NCI-H1930 (cell line): Measurements from ENCODE around the gene IFNGR1.
"Not testable (repeated sequence)": the region's sequence is repeated elsewhere in the genome, so short reads cannot be mapped to it uniquely, and the experiment has no call there.

Source experiments
- DNase-seq, 2 experiments: peaks; one replicate each; lab custom pipeline; 2025; lab: John Stamatoyannopoulos, UW

The IFNGR1 gene

GRCh38 chr6:137210903-137211302 is 8.3 kb downstream of the IFNGR1 start:
- DNase-seq, result no peak

DNA sequence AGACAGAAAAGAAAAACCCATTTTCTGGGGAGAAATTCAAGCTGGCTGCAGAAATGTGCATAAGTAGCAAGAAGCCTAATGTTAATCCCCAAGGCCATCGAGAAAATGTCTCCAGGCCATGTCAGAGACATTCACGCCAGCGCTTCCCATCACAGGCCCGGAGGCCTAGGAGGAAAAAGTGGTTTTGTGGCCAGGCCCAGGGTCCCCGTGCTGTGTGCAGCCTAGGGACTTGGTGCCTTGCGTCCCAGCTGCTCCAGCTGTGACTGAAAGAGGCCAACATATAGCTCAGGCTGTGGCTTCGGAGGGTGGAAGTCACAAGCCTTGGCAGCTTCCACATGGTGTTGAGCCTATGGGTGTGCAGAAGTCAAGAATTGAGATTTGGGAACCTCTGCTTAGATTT is 10.9 kb downstream of the IFNGR1 start:
- DNase-seq, result no peak

GRCh38 chr6:137207457-137207856 is 11.7 kb downstream of the IFNGR1 start:
- not testable (repeated sequence) for DNase-seq

- no peak for DNase-seq
Observed at GRCh38 chr6:137206577-137206976, 12.6 kb downstream of the IFNGR1 start.

DNA sequence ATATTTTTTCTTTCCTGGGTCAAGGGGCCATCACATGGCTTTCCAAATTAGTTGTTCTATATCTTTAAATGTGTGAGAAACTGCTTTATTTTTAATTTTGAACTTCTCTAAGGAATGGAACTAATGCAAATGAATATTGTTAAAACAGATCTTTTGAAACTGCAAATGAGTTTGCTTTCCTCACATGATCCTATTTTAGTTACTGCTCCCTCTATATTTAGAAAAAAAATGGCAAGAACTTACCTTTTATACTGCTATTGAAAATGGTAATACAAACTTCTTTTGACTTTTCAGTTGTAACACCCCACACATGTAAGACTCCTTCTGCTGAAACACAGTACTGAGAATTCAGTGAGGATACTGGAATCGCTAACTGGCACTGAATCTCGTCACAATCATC is 15.9 kb downstream of the IFNGR1 start:
- no peak for DNase-seq

GRCh38 chr6:137202078-137202477 is 17.1 kb downstream of the IFNGR1 start:
- no peak for DNase-seq

- no peak for DNase-seq
Observed at GRCh38 chr6:137201006-137201405, 18.2 kb downstream of the IFNGR1 start.

DNA sequence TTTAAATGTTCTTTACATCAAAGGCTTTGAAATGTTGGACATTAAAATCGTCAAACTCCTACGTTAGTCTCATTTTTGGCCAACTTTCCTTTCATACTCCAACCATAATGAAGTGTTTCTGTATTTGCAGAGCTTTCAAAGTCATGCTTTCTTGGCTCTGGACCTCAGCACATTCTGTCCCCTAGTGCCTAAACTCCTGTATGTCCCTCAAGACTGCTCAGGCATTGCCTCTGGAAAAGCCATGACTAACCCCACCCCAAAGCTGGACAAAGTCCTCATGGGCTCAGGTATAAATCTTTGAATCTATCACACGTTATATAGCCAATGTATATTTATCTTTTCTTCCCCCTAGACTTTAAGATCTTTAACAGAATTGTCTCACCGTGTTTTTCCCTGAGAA is 18.9 kb downstream of the IFNGR1 start:
- DNase-seq, result no peak

DNA sequence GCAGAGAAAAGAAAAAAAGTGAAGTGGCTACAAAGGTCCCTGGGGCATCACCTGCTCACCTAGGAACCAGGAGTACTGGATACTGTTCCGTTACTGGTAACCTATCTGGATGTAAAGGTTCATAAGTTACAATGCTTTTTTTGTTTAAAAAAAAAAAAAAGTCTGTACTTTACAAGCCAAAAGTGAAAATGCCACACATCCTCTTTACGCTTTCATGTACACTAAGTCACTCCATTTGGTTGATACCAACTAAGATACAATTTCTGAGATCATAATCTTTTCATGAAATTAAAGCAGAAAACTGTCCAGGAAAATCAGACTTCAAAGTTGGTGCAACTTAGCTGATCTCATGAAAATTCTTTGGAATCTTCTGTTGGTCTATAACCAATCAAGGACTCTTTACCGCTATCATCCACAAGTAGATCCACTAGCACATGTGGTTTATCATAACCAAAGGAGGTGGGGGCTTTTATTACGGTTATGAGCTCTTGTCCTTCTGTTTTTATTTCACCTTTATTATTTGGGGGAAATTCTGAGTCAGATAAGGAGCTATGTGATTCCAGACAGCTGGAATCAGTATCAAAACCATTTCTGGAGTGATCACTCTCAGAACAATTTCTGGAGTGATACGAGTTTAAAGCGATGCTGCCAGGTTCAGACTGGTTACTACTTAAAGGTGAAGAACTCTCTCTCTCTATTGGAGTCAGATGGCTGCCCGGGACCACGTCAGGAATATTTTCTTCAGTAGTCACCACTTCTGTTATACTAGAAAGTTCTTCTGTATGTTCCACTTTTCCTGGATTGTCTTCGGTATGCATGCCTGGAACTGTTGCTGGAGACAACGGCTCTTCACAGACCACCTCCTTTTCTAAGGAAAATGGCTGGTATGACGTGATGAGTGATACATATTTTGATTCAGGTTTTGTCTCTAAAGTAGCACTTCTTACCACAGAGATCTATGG is 21.2 kb downstream of the IFNGR1 start:
- no peak for DNase-seq

GRCh38 chr6:137193256-137194070 is 25.7 kb downstream of the IFNGR1 start:
- DNase-seq, result no peak

- DNase-seq, result no peak
Observed at GRCh38 chr6:137192821-137193220, 26.4 kb downstream of the IFNGR1 start.

DNA sequence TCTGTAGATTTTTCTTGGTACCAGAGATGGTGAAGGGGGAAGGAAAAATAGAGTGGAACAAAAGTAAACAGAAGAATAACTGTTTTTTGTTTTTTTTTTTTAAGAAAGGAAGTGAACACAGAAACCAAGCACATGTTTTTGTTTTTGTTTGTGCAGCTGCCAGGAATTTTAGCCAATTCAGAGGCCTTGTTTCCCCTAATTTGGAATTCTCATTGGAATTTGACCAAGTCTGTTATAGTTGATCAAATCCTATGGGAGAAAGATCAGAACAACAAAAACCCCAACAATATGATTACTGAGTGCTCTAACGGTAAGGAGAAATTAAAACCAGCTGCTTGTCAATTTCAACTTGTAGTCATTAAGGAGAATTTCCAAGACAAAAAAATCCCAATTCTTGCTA is 27.5 kb downstream of the IFNGR1 start:
- no peak for DNase-seq

GRCh38 chr6:137191236-137191635 is 27.9 kb downstream of the IFNGR1 start:
- no peak for DNase-seq

DNA sequence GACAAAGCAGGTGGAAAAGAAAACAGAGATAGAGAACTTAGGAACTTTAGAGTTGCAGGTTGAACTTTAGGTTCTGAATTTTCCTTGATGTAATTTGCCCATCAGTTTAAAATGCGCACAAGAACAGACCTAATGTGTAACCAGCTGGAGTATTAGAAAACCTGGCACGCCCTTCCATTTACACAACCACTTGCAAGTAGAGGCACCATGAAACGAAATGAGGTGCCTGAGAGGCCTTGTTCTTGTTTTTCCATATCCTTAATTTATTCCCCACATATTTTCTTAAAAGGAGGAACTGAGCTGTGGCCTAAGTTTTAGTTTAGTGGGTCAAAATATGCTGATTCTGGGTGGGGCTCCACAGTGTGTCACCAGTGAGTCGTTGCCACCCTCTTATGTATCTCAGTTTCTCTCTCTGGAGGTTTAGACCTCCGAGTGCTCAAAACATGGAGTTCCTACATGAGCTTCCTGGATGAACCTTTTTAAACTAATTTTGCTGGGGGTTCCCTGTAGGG is 28.5 kb downstream of the IFNGR1 start:
- no peak for DNase-seq

DNA sequence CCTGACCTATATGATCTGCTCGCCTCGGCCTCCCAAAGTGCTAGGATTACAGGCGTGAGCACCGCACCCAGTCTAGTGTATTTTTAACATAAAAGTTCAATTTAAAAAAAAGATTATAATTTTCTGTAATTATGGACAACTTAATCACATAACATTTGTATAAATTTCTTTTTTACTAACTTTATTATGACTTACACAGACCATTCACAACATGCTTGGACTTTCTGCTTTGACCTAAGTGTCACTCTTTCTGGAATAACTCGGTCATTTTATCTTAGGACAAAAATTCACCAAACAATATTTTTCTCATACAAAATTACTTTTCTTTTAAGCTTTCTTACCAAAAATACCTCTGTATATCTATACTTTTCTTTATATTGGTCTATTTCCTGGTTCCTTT is 30.3 kb downstream of the IFNGR1 start:
- peak in 1 of 2 experiments; percentile 27 for DNase-seq

- DNase-seq, result no peak
Observed at GRCh38 chr6:137185290-137185689, 33.9 kb downstream of the IFNGR1 start.

GRCh38 chr6:137182654-137183073 is 36.5 kb downstream of the IFNGR1 start:
- DNase-seq, result no peak

GRCh38 chr6:137181891-137182653 is 37.1 kb downstream of the IFNGR1 start:
- DNase-seq, result no peak

DNA sequence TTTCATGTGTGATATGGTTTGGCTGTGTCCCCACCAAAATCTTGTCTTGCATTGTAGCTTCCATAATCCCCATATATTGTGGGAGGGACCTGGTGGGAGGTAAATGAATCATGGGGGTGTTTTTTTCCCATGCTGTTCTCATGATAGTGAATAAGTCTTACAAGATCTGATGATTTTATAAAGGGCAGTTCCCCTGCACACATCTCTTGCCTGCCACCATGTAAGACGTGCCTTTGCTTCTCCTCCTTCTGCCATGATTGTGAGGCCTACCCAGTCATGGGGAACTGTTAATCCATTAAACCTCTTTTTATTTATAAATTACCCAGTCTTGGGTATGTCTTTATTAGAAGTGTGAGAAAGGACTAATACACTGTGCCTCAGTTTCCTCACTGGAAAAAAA is 41.6 kb downstream of the IFNGR1 start:
- no peak for DNase-seq

- DNase-seq, result no peak
Observed at GRCh38 chr6:137176729-137177128, 42.5 kb downstream of the IFNGR1 start.

- no peak for DNase-seq
Observed at GRCh38 chr6:137175868-137176245, 43.3 kb downstream of the IFNGR1 start.
